IMR-90 (cell line): ENCODE measurements around the gene TENT5C. TPM values are rescaled to one million over a fixed set of nuclear protein-coding genes. Genes with fewer than 3 reads are reported as not detected.

Source experiments
- ATAC-seq: fragments of 200-7000 bp; cut with Tn5 transposase; 2 replicates; pipeline ENCODE4 v1.9.1; 2020; ENCODE audit warnings: low read depth, mild to moderate bottlenecking, moderate library complexity
- BruUV-seq: library from RNA; stranded (reverse); fragments of 400-500 nt; replicated peaks from 2 replicates; lab custom pipeline; 2021; lab: Mats Ljungman, UMichigan
- CTCF ChIA-PET: fragments of 300-600 bp; formaldehyde crosslinking; extraction: SDS; loops from one replicate; lab custom pipeline; 2021; ENCODE audit warnings: antibody characterized with exemption; lab: Yijun Ruan, JAX
- POLR2A ChIA-PET: fragments of 300-600 bp; sonication (Branson Sonifier 250); formaldehyde crosslinking; loops from one replicate; lab custom pipeline; 2022; ENCODE audit warnings: antibody characterized with exemption; ENCODE audit not compliant: unreplicated experiment; lab: Charles Lee
- DNase-seq: peaks from one replicate; pipeline ENCODE4 v3.0.0; 2013
- H2AFZ ChIP-seq: replicated peaks from 2 replicates; pipeline ENCODE3; 2013; ENCODE audit warnings: low read length, mild to moderate bottlenecking; ENCODE audit not compliant: poor library complexity
- H2AK5ac ChIP-seq: 2 replicates; pipeline ENCODE4 v1.6.1; 2013; ENCODE audit warnings: low read depth, low read length, inconsistent platforms
- H2AK9ac ChIP-seq: replicated peaks from 2 replicates; pipeline ENCODE3; 2013; ENCODE audit warnings: mild to moderate bottlenecking, low read depth, low read length, moderate library complexity; ENCODE audit not compliant: poor library complexity
- H2BK120ac ChIP-seq: 2 replicates; pipeline ENCODE4 v1.6.1; 2013; ENCODE audit warnings: low read depth, low read length, inconsistent platforms
- H2BK15ac ChIP-seq: 3 replicates; pipeline ENCODE4 v1.6.1; 2013; ENCODE audit warnings: low read depth, low read length, inconsistent platforms
- H2BK20ac ChIP-seq: 2 replicates; pipeline ENCODE4 v1.6.1; 2013; ENCODE audit warnings: low read depth, mild to moderate bottlenecking, inconsistent platforms, low read length, moderate library complexity
- H2BK5ac ChIP-seq: 2 replicates; pipeline ENCODE4 v1.6.1; 2013; ENCODE audit warnings: mild to moderate bottlenecking, low read depth, low read length, inconsistent platforms; ENCODE audit not compliant: poor library complexity, severe bottlenecking
- H3K14ac ChIP-seq: replicated peaks from 2 replicates; pipeline ENCODE4 v1.6.1; 2013; ENCODE audit warnings: low read depth, low read length, inconsistent platforms
- H3K18ac ChIP-seq: 2 replicates; pipeline ENCODE4 v1.6.1; 2013; ENCODE audit warnings: low read depth, low read length, control low read depth
- H3K23ac ChIP-seq: 2 replicates; pipeline ENCODE4 v1.6.1; 2013; ENCODE audit warnings: low read depth, low read length, inconsistent platforms
- H3K27ac ChIP-seq: 2 replicates; pipeline ENCODE4 v1.5.1; 2013; ENCODE audit warnings: mild to moderate bottlenecking, control low read depth, low read length; ENCODE audit not compliant: insufficient read depth
- H3K27me3 ChIP-seq: 2 replicates; pipeline ENCODE4 v1.6.1; 2013; ENCODE audit warnings: low read length; ENCODE audit not compliant: control insufficient read depth, insufficient read depth
- H3K36me3 ChIP-seq: 2 replicates; pipeline ENCODE4 v1.6.1; 2013; ENCODE audit warnings: low read length, mixed read lengths; ENCODE audit not compliant: control insufficient read depth, insufficient read depth
- H3K4ac ChIP-seq: 2 replicates; pipeline ENCODE4 v1.6.1; 2013; ENCODE audit warnings: low read depth, low read length, inconsistent platforms
- H3K4me1 ChIP-seq: 2 replicates; pipeline ENCODE4 v1.6.1; 2013; ENCODE audit warnings: low read length, mixed read lengths; ENCODE audit not compliant: control insufficient read depth, insufficient read depth
- H3K4me2 ChIP-seq: 2 replicates; pipeline ENCODE4 v1.6.1; 2013; ENCODE audit warnings: low read depth, mild to moderate bottlenecking, control low read depth, low read length, moderate library complexity
- H3K4me3 ChIP-seq: 2 replicates; pipeline ENCODE4 v1.5.1; 2013; ENCODE audit warnings: low read depth, mild to moderate bottlenecking, control low read depth, low read length, moderate library complexity; ENCODE audit not compliant: insufficient read depth
- H3K56ac ChIP-seq: 2 replicates; pipeline ENCODE4 v1.6.1; 2013; ENCODE audit warnings: low read length, inconsistent platforms; ENCODE audit not compliant: insufficient read depth; ENCODE audit errors: extremely low read depth
- H3K79me1 ChIP-seq, 2 experiments: 2 replicates each; pipeline ENCODE4 v1.6.1; 2013; ENCODE audit warnings: low read length in 2 of 2, inconsistent platforms in 1 of 2, low read depth in 1 of 2
- H3K9ac ChIP-seq: 2 replicates; pipeline ENCODE4 v1.6.1; 2013; ENCODE audit warnings: low read depth, low read length, control low read depth
- H3K9me1 ChIP-seq: 2 replicates; pipeline ENCODE4 v1.6.1; 2013; ENCODE audit warnings: low read length, inconsistent platforms; ENCODE audit not compliant: insufficient read depth
- H3K9me3 ChIP-seq: 2 replicates; pipeline ENCODE4 v1.6.1; 2013; ENCODE audit warnings: low read length; ENCODE audit not compliant: control insufficient read depth, insufficient read depth
- H4K20me1 ChIP-seq: 2 replicates; pipeline ENCODE4 v1.6.1; 2013; ENCODE audit warnings: low read length, inconsistent platforms; ENCODE audit not compliant: insufficient read depth
- H4K5ac ChIP-seq: 2 replicates; pipeline ENCODE4 v1.6.1; 2013; ENCODE audit warnings: mild to moderate bottlenecking, low read depth, low read length, control low read depth
- H4K8ac ChIP-seq, 2 experiments: 2 replicates each; pipeline ENCODE4 v1.6.1; 2013; ENCODE audit warnings: low read depth in 2 of 2, low read length in 2 of 2, control low read depth in 1 of 2, inconsistent platforms in 1 of 2
- H4K91ac ChIP-seq: 2 replicates; pipeline ENCODE4 v1.6.1; 2013; ENCODE audit warnings: low read depth, low read length, inconsistent platforms; ENCODE audit not compliant: insufficient read depth
- BHLHE40 ChIP-seq: fragments of 150-350 bp; IDR thresholded peaks from 2 replicates; pipeline ENCODE4 v1.6.1; 2016; ENCODE audit warnings: mild to moderate bottlenecking, low read depth, low read length
- CEBPB ChIP-seq: IDR thresholded peaks from 2 replicates; pipeline ENCODE4 v1.6.1; 2012; ENCODE audit warnings: low read depth, low read length, improper control_type of control experiment
- CTCF ChIP-seq: conservative IDR thresholded peaks from 2 replicates; pipeline ENCODE4 v1.5.1; 2012; ENCODE audit warnings: mild to moderate bottlenecking, low read depth, low read length, improper control_type of control experiment
- ELK1 ChIP-seq: fragments of 150-350 bp; IDR thresholded peaks from 2 replicates; pipeline ENCODE4 v1.6.1; 2016; ENCODE audit warnings: low read depth, mild to moderate bottlenecking, low read length, moderate library complexity, borderline replicate concordance
- MAFK ChIP-seq: IDR thresholded peaks from 2 replicates; pipeline ENCODE4 v1.6.1; 2012; ENCODE audit warnings: low read depth, low read length, improper control_type of control experiment
- MAZ ChIP-seq: IDR thresholded peaks from 2 replicates; pipeline ENCODE4 v1.6.1; 2012; ENCODE audit warnings: low read depth, mild to moderate bottlenecking, low read length, improper control_type of control experiment, moderate library complexity, borderline replicate concordance
- NFE2L2 ChIP-seq: fragments of 150-350 bp; IDR thresholded peaks from 2 replicates; pipeline ENCODE4 v1.6.1; 2016; ENCODE audit warnings: low read depth, mild to moderate bottlenecking, low read length
- RAD21 ChIP-seq: IDR thresholded peaks from 2 replicates; pipeline ENCODE4 v1.6.1; 2012; ENCODE audit warnings: low read length, improper control_type of control experiment
- RFX5 ChIP-seq: IDR thresholded peaks from 2 replicates; pipeline ENCODE4 v1.8.0; 2012; ENCODE audit warnings: low read depth, mild to moderate bottlenecking, low read length, moderate library complexity
- SMC3 ChIP-seq: fragments of 150-350 bp; IDR thresholded peaks from 2 replicates; pipeline ENCODE4 v1.6.1; 2016; ENCODE audit warnings: low read depth, mild to moderate bottlenecking, antibody characterized with exemption, low read length, moderate library complexity
- USF2 ChIP-seq: fragments of 150-350 bp; IDR thresholded peaks from 2 replicates; pipeline ENCODE4 v1.6.1; 2017; ENCODE audit warnings: mild to moderate bottlenecking, antibody characterized with exemption, low read length, low read depth
- WGBS, 2 experiments: methylation state at CpG; one replicate each; pipeline versions ENCODE4 v1.1.5 to v1.1.7; 2013; ENCODE audit warnings: missing lambda C conversion rate in 2 of 2; ENCODE audit not compliant: insufficient read length in 1 of 2; ENCODE audit errors: extremely low coverage in 2 of 2; 5-methylcytosine and 5-hydroxymethylcytosine counted together
- dilution Hi-C: fragments of 300-500 bp; cut with HindIII; formaldehyde crosslinking; loops from one replicate; pipeline ENCODE4 v1.14.3; 2018; ENCODE audit warnings: low sequenced_read_pairs; ENCODE audit not compliant: unreplicated experiment
- in situ Hi-C: fragments of 300-500 bp; cut with MboI; formaldehyde crosslinking; loops from 3 replicates; pipeline ENCODE4 v1.14.3; 2019; ENCODE audit warnings: low sequenced_read_pairs, inconsistent platforms, mixed read lengths
- intact Hi-C: fragments of 100-400 bp; cut with micrococcal nuclease; formaldehyde crosslinking; loops from 2 replicates; pipeline ENCODE4 v1.10.0; 2022
- polyA plus RNA-seq, 3 experiments: library from polyadenylated mRNA; depleted of rRNA; stranded (reverse); fragments of >200 nt; gene quantifications; 2 replicates each; pipeline ENCODE4 v1.2.3, GENCODE V29; 2012; ENCODE audit warnings: low replicate concordance in 1 of 3
- total RNA-seq: library from RNA; depleted of rRNA; stranded (reverse); fragments of >200 nt; gene quantifications from 2 replicates; pipeline ENCODE4 v1.2.3, GENCODE V29; 2012

Gene TENT5C
- total and polyA plus RNA-seq, 2 of the 4 experiments (the other 2 are of a cell fraction): 1.5 to 4.1 TPM

GRCh38 chr1:117638759-117639158, 32.9 kb downstream of the TENT5C start:
- ATAC-seq (no peak), DNase-seq (no peak)
- no peak overlapping the region for H2BK5ac ChIP-seq
- no peak overlapping the region for H3K23ac ChIP-seq
- ChIA-PET POLR2A (no interaction called here), CTCF (no interaction called here)
- 100% methylated on average over 1 of the region's 4 CpGs; no CpG with 5 or more reads in 1 of the 2 experiments for WGBS, 2 experiments
- H3K4ac ChIP-seq: no peak overlapping the region
- no peak overlapping the region for H3K4me3 ChIP-seq
- H3K18ac ChIP-seq: no peak overlapping the region
- no peak overlapping the region for H3K9ac ChIP-seq
- dilution Hi-C loops (no loop called here), intact Hi-C loops (no loop called here), in situ Hi-C loops (no loop called here)
- no peaks in the 10 kb centered on the region; the same call in none of the 2 replicates for H3K27me3 ChIP-seq
- H3K27ac ChIP-seq: no peak overlapping the region
- H3K79me1 ChIP-seq: no peaks in the 10 kb centered on the region
- H2BK120ac ChIP-seq: no peak overlapping the region
- no peak overlapping the region for H3K56ac ChIP-seq
- H3K4me1 ChIP-seq: no peaks in the 10 kb centered on the region
- no peak overlapping the region for H3K14ac ChIP-seq
- 0 out of 2 replicates have a peak, but pooled peaks cover under 1% of the 10 kb centered on the region for H3K9me1 ChIP-seq
- H2BK20ac ChIP-seq: no peak overlapping the region
- no peak overlapping the region for H2AK9ac ChIP-seq
- BruUV-seq: no TSS peak
- H3K9me3 ChIP-seq: no peaks in the 10 kb centered on the region
- H4K8ac ChIP-seq: no peak overlapping the region
- no peaks in the 10 kb centered on the region for H4K20me1 ChIP-seq
- H2AFZ ChIP-seq: no peak overlapping the region
- no peak overlapping the region for H3K4me2 ChIP-seq
- no peak overlapping the region for H4K5ac ChIP-seq
- H3K36me3 ChIP-seq: no peaks in the 10 kb centered on the region
- H2AK5ac ChIP-seq: no peak overlapping the region
- no peak overlapping the region for H4K91ac ChIP-seq
- TF ChIP-seq ELK1 (no peak), CTCF (no peak), USF2 (no peak), RAD21 (no peak), MAFK (no peak), SMC3 (no peak), MAZ (no peak), RFX5 (no peak), CEBPB (no peak), BHLHE40 (no peak), NFE2L2 (no peak)
- no peak overlapping the region for H2BK15ac ChIP-seq
